ENCODE data around the gene ZC3H10.
"Not testable (repeated sequence)": the region's sequence is repeated elsewhere in the genome, so short reads cannot be mapped to it uniquely, and the experiment has no call there.

- not testable (repeated sequence) for TF ChIP-seq CTCF, POLR2AphosphoS5, POLR2A (IDR thresholded peaks at IDR 0.05)
Measured at GRCh38 chr12:56117082-56117706, 872 bp upstream of the ZC3H10 start.

Data from breast epithelium (tissue), 3 donors.